ENCODE measurements around the gene CITED1.
"Not testable (repeated sequence)": the region's sequence is repeated elsewhere in the genome, so short reads cannot be mapped to it uniquely, and the experiment has no call there.

CITED1 gene, protein sequence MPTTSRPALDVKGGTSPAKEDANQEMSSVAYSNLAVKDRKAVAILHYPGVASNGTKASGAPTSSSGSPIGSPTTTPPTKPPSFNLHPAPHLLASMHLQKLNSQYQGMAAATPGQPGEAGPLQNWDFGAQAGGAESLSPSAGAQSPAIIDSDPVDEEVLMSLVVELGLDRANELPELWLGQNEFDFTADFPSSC

DNA sequence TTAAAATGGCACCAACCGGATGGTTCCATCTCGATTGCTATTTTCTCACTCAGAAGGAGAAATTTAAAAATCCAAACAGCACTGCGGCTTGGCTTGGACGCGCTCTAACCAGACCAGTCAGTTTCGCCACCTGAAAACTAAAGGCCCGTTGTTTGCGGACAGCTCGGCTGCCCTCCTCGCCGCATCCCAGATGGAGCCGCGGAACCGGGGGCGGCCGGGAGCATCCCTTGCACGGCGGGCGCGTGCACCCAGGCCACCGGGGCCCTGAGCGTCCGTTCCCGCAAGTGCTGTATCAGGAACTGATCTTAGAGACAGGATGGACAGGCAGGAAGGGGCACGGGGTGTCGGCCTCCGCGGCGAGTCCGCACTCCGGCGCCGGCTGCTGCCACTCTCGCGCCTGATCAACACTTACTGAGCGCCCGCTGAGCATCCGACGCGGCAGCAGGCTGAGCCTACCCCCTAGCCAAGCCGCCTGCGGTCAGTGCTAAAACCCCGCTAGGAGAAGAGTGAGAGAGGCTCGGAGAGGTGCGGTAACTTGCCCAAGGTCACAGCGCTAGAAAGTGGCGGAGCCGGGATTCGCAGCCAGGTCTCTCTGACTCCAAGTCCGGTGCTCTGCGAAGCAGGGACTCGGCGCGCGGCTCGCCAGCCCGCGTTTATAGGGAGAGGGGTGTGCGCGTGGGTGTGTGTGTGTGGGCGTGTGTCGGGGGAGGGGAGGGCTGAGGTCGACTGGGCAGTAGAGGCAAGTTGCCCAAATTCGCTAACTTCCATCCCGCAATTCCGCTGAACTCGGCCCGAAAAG is at the start of gene CITED1:
Gene CITED1, minus strand, starts transcription at position 629 of the 799 bp plus-strand sequence. CDS start 3,045 bp downstream, outside the sequence.
- no peak for DNase-seq

DNA sequence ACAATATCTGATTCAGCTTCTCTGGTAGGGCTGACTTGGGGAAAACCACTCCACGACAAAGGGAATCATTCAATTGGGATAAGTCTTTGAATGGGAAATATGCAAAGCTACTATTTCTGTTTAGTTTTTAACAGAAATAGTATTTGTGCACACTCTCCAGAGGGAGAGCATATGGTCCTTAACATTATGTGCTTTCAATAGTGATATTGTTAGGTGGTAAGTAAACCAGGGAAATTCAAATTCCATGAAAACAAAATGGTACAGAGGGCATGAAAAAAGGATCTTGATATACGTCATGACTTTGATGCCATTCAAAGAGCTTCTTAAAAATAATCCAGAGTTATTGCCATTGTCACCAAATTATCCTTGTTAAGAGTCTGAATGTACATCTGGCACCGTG is 47.1 kb upstream of the CITED1 start:
- no peak for DNase-seq

DNA sequence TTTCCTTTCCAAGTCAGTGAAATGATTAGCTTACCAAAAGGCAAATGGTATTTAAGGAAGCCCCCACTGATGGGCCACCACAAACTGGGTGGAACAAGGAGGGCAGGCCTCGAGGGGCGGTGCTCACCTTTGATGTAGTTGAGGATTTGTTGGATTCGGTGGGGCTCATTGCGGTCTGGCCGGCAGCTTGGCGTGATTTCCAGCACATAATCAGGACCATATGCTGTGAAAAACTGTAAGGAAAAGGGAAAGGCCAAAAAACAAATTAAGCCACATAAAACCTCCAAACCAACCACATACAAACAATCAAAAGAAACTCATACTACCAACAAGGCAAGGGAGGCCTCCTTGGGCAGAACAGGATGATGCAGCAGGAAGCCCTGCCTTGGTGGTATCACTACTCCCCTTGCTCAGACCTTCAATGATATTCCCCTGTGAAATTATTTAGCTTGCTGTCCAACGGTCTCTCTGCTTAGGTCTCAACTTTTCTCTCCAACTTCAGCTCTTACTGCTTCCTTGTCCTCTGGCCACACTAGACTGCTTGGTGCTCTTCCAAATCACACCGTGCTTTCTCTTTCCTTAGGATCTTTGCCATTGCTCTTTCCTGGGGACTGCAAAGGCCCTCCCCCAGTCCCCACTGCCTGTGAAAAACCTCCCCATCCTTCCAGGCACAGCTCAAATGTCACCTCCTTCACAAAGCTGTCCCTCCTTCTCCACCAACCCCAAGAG is 46.1 kb upstream of the CITED1 start:
- no peak for DNase-seq

DNA sequence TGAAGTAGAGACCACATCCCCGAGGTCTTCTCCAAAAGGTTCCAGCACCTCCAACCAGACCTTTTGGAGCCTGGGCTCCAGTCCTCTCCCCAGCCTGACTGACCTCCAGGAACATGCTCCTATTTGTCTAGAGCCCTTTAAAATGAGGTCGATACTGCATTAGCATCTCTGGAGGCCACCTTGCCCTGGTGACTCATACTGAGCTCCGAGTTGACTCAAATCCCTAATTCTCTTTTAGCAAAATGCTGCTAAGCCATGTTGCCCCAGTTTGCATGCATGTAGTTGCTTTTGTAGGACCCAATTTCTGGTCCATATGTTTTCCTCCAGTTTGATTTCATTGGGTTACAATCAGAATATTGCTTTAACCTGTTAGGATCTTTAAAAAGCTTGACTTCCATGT is 43.5 kb upstream of the CITED1 start:
- DNase-seq: no peak

DNA sequence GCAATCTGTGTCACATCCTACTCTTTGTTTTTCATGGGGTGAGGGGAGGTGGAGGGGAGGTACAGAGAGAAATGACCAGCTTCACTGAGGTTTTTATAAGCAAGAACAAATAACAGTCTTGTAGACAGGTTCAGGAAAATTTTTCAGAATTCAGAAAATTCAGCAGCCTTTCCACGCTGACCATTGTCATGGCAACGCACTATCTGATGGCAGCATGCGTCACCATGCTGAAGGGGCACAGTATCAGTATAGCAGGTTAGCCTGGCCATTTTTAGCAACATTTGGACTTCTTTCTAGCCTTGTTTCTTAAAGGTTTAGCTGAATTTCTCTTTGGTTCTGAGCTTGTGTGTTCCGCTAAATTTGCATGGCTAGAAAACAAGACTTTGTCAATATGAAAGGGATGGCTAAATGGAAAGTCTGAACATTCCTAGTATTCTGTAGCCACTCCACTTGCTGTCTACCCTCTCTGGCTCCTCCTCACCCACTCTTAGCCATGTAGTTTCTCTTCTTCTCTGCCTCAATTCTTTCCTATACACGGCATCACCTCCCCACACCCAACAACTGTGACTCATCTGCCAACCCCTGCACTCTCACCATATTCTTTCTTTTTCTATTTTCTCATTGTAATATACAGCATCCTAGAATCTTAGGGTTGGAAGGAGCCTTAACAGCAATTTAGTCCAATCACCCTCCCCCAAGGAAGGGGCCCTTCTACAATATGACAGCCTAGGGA is 42.7 kb upstream of the CITED1 start:
- DNase-seq: no peak

DNA sequence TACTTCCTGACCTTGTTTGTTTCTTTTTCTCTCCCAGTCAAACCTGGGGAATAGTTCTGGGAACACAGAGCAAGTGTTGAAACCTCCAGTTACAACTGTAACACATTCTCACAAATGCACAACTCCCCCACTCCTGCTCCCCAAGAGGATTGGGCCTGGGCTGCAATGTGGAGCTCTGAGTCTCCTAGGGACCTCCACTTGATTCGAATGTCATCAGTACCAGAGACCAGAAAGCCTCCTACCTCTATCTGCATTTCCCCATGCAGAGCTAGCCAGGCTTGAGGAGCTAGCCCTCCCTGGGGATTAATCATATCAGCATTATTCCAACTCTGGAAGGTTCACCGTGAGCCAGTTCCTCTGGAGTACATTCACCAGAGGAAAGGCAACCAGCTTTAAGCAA is 41.7 kb upstream of the CITED1 start:
- DNase-seq: no peak

DNA sequence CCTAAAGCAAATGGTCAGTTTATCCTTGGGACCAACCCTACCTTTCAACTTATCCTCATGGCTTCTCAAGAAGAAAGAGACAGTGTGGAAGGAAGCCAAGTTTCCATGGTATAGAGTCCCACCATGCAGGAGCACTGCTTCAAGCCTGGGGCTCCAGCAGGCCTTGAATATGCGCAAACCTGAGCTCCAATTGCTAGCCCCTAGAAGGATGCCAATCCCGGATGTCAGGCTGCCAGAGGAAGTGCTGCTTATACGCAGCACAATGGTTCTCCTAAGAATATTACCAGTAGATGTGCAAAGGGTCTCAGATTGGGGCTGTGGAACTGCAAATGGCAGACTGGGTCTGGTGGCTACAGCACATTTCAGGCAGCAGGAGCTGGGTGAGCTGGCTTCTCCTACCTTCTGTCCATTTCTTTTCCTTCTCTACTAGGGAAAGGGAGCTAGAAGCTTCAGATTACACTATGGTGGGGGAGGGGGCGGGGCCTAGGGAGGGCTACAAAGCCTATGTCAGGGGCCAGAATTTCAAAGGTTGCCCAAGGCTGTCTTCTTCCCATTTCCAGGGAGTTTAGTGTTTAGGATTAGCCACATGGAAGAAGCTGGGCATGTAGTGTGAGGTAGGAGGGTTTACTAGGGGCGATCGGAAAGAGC is 40.7 kb upstream of the CITED1 start:
- no peak for DNase-seq

DNA sequence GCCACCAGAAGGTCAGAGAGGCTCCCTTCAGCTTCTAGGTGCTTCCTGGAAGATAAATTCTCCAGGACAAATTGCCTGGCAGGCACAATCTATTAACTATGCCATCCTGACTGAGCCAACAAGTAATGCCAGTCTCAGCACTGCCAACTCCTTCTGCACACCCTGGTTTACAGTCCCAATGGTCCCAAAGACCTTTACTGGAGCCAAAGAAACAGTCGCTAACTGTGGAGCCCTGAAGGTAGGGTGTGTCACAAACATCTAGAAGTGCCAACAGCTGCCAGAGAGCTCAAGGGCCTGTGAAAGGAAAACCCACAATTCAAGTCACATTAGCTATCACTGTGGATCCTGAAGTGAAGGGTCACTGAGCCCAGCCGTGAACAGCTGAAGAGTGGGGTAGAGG is 34.9 kb upstream of the CITED1 start:
- no peak for DNase-seq

DNA sequence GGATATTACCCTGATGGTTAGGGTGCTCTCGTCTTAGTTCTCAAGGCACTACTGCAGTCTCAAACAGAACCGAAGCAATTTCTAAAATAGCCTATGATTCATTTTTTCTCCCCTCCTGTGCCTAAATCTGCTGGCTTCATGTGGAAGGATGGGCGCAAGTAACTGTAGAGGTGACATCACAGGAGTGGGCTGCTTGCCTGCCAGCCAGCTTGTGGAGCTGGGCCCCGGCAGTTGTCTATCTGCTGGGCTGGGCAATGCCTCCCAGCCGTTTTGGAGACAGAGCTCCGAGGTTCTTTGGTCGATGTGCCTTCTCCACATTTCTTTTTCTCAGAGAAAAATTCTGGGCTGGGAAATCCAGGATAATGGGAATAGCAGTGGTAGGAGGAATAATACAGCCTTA is 34.3 kb upstream of the CITED1 start:
- no peak for DNase-seq

DNA sequence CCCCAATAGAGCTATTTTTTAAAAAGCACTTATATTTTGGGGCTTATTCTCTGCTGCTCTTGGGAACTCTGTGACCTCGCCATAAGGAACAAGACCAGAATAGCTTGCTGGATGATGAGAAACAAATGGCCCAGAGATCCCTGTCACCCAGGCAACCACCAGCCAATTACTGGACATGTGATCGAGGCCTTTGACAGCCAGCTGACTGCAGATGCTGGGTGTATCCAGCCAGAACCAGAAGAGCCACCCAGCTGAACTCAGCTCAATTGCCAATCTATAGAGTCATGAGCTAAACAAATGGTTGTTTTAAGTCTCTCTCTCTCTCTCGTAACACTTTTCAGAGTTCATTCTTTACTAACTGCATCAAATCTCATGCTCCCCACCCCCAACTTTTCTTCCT is 24.4 kb upstream of the CITED1 start:
- peak; percentile 1 for DNase-seq

DNA sequence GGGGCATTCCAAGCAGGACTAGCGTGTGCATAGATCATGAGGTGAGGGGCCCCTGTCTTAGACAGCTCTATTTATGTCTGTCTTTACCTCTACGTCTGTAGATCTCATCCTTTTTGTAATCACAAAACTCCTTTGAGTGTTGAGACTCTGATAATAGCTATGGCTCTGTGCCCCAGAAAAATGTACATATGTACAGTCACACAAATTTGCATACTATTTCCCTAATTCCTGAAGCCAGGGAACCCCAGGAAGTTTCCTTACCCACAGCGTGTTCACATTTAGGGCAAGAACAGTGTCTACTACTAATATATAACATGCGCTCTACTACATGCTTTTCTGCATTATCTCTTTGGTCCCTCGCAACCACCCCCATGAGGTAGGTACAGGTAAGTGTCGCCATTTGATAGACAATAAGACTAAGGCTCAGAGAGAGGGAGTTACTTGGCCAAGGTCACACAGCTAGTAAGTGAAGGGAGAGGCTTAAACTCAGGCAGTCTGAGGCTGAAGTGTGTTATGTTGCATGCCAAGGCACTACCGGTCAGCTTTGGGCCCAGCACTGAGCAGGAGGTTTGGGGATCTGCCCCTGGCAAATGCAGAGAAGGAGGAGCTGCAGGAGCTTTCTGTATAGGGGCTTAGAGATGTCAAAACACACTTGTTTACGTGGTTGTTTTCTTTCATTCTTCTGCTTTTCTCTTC is 21.0 kb upstream of the CITED1 start:
- DNase-seq: no peak

DNA sequence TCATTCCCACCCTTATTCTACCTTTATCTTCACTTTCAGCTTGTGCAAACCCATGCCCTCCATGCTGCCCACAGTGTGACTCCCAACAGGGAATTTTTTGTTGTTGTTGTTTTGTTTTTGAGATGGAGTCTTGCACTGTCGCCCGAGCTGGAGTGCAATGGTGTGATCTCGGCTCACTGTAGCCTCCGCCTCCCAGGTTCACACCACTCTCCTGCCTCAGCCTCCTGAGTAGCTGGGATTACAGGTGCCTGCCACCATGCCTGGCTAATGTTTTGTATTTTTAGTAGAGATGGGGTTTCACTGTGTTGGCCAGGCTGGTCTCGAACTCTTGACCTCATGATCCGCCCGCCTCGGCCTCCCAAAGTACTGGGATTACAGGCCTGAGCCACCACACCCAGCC is 13.9 kb upstream of the CITED1 start:
- DNase-seq: not testable (repeated sequence)

DNA sequence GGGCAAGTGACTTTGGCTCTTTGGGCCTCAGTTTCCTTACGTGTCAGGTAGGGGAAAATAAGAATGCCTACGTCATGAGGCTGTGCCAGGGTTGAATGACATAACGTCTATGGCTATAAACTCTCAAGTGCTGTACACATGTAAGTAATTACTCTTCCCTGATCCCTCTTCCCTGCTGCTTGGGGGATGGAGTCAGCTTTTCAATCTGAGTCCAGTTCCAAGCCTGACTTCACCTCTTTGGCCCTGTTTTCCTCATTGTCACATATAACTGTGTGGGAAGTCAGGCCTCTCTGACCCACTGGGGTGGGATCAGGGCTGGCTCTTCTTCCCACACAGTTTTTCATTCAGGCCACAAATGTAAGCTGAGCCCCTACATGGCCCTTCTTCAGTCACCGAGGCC is 11.4 kb upstream of the CITED1 start:
- DNase-seq: no peak

DNA sequence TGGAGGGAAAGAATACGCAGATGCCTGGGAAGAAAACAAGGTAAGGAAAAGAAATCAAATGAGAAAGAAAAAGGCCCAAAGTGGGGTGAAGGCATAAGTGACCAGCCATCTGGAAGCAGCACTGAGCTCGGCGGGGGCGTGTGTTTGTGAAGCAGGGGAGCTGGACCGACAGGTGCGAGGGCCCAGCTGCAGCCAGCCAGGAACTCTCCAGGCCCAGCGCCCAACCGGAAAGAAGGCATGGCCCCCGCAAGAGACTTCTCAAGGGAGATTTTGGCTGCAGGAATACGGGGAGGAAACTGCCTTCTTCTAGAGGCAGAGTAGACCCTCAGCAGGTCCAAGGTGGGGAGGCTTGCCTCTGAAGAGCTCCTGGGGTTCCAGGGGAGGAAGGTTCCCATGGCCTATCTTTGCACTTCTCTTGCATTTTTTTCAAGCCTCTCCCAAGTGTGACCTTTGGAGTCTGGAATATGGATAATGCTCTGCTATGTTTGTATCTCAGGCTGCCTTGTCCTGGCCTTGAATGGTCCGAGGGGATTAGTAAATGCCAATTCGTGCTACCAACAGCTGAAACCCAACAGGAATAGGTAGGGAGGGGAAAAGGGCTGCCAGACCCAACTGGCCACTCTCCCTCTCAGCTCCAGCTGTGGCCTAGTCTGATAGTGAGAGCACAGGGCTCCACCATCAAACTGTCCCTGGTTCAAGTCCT is 10.8 kb upstream of the CITED1 start:
- no peak for DNase-seq

DNA sequence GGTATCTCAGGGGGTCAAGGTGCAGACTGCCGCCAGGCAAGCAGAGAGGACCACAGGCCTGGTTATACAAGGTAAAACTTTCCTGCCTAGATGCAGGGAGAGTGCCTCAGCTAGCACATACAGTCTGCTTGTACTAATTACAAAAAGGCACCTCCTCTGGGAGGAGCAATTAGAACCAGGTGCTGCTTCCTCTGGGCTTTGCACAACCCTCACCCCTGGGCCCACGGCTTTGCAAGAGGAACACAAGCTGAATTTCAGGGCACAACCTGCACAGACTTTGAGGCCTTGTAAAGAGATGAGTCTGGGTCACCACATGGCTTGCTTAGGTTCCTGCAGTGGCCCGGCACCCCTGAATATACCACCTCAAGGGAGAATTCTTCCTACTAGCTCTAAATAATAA is 9.2 kb upstream of the CITED1 start:
- no peak for DNase-seq

DNA sequence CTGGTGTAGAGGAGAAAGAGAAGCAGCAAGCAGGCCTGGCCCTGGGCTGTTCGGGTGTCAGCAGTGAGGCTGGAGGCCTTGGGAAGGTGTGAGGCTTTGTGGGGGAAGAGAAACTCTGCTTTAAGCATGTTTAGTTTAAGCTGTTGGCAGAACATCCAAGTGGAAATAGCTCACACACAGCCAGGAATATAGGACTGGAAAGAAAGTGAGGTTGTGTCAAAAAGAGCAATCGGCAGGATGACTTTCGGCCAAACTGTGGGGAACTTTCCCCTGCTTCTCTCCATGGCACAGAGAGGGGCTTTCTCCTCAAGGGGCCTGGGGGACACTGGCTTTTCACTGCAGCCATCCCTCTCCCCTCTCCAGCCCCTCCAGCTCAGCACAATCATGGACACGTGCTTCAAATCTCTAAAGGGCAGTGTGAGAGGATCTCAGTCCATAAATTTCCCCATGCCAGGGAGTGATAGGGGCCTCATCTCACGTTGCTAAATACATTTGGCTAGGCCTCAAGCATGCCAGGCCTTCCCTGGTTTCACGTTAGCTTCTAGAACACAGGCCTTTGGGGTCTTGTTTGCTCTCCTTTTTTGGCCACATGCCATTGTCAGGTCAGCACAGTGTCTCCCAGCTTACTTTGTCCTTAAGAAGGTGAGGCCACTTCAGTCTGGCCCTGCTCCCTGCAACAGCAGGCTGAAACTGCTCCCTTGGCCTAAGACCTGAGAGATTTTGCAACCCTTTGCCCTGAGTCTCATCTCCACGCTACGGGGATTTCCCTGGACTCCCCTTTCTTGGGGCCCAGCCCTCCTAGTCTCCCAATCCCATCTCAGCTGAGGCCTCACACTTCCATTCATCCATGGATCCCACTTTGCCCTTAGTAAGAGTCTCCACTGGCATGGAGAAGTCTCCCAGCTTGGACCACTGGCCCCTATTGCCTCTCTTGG is 8.3 kb upstream of the CITED1 start:
- no peak for DNase-seq

DNA sequence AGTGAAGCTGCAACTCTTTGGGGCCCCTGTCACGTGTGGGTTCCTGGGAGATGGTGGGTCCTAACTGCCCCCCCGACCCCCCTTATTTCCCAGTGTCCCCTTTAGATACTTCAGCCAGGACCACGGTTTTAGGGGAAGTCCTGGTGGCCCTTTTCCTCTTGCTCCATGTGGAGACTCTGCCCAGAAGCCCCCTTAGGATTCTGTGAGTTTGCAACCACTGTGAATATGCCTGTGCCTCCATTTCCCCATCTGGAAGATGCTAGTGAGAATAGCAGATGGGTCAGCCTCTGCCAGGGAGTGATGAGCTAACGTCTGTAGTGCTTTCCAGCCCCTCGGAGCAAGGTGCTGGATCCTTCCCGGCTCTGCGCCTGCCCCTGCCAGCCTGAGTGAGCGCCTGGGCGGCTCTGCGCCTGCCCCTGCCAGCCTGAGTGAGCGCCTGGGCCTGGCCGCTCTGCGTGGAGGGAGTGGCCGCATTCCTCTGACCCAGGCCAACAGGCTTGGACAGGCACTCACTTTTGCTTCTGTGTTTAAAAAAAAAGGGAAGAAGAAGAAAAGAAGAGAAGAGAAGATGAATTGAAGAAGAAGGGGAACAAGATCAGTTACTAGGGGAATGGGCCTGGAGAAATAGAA is 6.7 kb upstream of the CITED1 start:
- DNase-seq: no peak

DNA sequence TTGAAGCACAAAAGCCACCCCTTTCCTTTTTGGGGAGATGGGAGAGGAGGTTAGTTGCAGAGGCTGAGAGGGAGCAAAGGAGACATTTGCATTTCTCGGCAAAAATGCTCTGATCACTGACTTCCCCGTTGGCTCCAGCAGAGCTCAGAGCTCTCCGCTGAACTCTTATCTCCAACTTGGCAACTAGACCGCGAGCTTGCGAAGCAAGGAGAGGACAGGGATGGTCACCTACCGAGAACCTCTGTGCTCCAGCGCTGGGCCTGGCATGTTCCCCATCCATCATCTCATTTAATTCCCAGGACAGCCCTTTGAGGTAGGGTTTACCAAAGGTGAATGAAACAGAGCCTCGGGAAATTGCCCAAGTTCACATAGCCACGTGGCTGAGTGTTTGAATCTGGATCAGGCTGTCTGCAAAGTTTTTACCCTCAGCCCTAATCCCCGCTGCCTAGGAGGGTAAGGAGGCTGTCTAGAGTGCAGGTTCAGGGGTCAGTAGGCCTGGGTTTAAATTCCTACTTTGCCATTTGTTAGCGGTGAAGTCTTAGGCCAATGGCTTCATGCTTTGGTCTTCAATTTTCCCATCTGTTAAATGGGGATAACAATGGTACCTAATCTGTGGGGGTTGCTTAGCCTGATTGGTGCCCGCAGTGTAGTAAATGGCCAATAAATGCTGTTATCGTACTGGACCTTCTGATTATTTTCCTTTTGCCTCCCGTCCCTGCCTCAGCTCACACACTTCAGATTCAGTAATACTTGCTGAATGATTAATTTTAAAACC is 3.8 kb upstream of the CITED1 start:
- DNase-seq: no peak
